ENCODE results near the gene CBR1. TPM values are rescaled to one million over a fixed set of nuclear protein-coding genes. Genes with fewer than 3 reads are reported as not detected.
A peak's percentile ranks its signal among the peaks of the same experiment; 100 is the strongest.

The CBR1 gene
- total and polyA plus RNA-seq, 4 donors = 43.1 to 99.3 (median 77.9) TPM

DNA sequence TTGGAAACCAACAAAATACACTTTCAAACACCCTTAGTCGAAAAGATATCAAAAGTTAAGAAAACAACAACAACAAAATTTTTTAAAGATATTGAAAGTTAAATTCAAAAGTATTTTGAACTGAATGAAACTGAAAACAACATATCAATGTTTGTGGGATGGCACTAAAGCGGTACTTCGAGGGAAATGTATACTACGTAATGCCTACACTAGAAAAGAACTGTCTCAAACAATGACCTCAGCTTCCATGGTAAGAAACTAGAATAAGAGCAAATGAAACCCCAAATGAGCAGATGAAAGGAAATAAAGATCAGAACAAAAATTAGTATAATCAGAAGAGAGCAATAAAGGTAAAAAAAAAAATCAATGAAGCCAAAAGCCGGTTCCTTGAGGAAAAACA is 6.1 kb downstream of the CBR1 start:
- no peak overlapping the region for H3K4me3 ChIP-seq (ENCODE audit: low read depth, low read length)
- no peak overlapping the region for H3K27ac ChIP-seq (ENCODE audit: low read depth, low read length)
- DNase-seq (ENCODE audit: low read depth in 4 of 6, low spot score in 6 of 6) = no peak
- H3K9me3 ChIP-seq (ENCODE audit: control insufficient read depth, insufficient read depth, low read length) = peaks cover 2% of the 10 kb centered on the region
- WGBS (ENCODE audit: insufficient coverage) = no CpG with 5 or more reads among the region's 5 CpGs
- no peaks in the 10 kb centered on the region for H3K27me3 ChIP-seq (ENCODE audit: control insufficient read depth, insufficient read depth, low read length)
- H3K36me3 ChIP-seq (ENCODE audit: control insufficient read depth, insufficient read depth, low read length) = peaks cover 15% of the 10 kb centered on the region
- H3K4me1 ChIP-seq (ENCODE audit: control insufficient read depth, insufficient read depth, low read length) = peaks cover 15% of the 10 kb centered on the region

DNA sequence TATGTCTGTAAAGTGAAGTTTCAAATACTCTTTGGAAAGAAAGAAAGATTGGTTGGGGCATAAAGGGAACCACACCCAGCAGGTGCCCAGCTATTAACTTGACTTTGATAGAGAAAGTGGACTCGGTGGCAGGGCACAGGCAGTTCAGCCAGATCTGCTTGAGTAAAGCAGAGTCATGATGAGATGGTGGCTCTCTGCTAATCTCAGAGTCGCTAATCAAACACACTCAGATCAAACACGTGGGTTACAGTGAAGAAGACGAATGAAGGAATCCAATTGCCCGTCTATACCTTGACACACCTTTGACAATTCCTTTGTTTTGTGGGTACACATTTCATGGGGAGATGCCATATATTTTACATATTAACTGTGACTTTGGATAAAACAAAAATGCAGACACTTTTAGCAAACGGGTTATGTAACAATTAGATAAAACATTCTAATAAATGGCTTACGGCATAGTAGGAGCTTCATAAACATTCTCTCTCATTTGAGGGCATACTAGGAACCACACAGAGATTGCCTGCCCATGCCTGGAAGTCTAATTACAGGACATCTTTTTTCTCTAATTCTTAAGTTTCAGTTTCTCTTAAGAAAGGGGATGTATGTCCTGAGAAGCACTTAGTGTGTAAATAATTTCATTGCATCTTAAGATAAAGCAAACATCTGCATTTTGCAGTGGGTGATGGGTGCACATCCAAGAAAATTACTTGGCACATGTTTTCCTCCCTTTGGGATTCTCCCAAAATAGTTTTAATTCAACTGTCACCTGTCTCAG is 7.2 kb downstream of the CBR1 start:
- no peak overlapping the region for H3K27ac ChIP-seq (ENCODE audit: low read depth, low read length)
- H3K27me3 ChIP-seq (ENCODE audit: control insufficient read depth, insufficient read depth, low read length) = no peaks in the 10 kb centered on the region
- WGBS (ENCODE audit: insufficient coverage) = 78% methylated on average over 1 of the region's 7 CpGs
- no peak for DNase-seq (ENCODE audit: low read depth in 4 of 6, low spot score in 6 of 6)
- H3K4me3 ChIP-seq (ENCODE audit: low read depth, low read length) = no peak overlapping the region
- H3K36me3 ChIP-seq (ENCODE audit: control insufficient read depth, insufficient read depth, low read length) = peaks cover 7% of the 10 kb centered on the region
- no peaks in the 10 kb centered on the region for H3K9me3 ChIP-seq (ENCODE audit: control insufficient read depth, insufficient read depth, low read length)
- peaks cover 9% of the 10 kb centered on the region for H3K4me1 ChIP-seq (ENCODE audit: control insufficient read depth, insufficient read depth, low read length)

DNA sequence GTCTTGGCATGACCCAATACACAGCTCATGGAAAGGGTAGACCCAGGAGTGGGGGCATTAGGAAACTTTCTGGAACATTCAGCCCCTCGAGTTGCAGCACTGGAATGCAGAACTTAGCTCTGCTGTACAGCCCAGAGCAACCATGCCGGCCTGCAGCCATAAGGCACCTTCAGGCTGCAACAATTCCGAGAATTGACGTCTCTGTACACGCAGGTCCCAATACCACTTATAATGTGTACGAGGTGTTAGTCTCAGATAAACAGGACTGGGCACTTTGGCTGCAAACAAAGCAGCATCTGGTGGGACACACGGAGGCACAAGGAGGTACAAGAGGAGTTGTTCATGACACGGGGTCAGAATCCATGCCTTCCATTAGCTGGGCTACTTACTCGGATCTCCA is 7.9 kb downstream of the CBR1 start:
- WGBS (ENCODE audit: insufficient coverage) = 86% methylated on average over 6 of the region's 9 CpGs
- H3K27ac ChIP-seq (ENCODE audit: low read depth, low read length) = no peak overlapping the region
- H3K4me3 ChIP-seq (ENCODE audit: low read depth, low read length) = no peak overlapping the region
- peaks cover 3% of the 10 kb centered on the region for H3K4me1 ChIP-seq (ENCODE audit: control insufficient read depth, insufficient read depth, low read length)
- DNase-seq (ENCODE audit: low read depth in 4 of 6, low spot score in 6 of 6) = no peak
- no peaks in the 10 kb centered on the region for H3K27me3 ChIP-seq (ENCODE audit: control insufficient read depth, insufficient read depth, low read length)
- peaks cover under 1% of the 10 kb centered on the region for H3K36me3 ChIP-seq (ENCODE audit: control insufficient read depth, insufficient read depth, low read length)
- H3K9me3 ChIP-seq (ENCODE audit: control insufficient read depth, insufficient read depth, low read length) = no peaks in the 10 kb centered on the region

DNA sequence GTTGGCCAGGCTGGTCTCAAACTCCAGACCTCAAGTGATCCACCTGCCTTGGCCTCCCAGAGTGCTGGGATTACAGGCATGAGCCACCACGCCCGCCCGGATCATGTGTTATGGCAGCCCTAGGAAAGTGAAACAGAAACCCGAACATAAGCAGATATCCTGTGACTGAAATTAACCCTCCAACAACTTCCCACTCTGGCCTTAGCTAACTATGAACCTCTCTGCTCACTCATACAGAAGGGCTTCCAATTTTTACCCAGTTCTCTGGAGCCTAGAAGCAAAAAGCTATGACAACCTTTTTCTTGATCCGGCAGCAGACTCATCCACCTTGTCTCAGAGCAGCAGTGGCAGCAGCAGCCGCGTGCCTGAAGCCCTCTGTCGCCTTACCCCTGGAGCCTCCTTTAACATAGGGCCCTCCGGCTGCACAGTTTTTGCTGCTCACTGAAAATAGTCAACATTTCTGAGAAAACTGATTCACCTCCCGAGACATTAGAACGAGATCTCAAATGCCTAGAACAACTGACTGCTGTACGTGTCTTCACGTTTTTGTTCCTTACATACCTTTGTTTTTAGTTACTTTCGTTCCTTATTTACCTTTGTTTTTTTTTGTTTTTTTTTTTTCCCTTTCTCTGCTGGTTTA is 9.3 kb downstream of the CBR1 start:
- Histone ChIP-seq H3K27ac (ENCODE audit: low read depth, low read length) (no peak overlapping the region), H3K4me3 (ENCODE audit: low read depth, low read length) (no peak overlapping the region), H3K36me3 (ENCODE audit: control insufficient read depth, insufficient read depth, low read length) (no peaks in the 10 kb centered on the region), H3K27me3 (ENCODE audit: control insufficient read depth, insufficient read depth, low read length) (no peaks in the 10 kb centered on the region), H3K9me3 (ENCODE audit: control insufficient read depth, insufficient read depth, low read length) (no peaks in the 10 kb centered on the region), H3K4me1 (ENCODE audit: control insufficient read depth, insufficient read depth, low read length) (peaks cover 2% of the 10 kb centered on the region)
- WGBS (ENCODE audit: insufficient coverage) = 90% methylated on average over 10 of the region's 14 CpGs
- no peak for DNase-seq (ENCODE audit: low read depth in 4 of 6, low spot score in 6 of 6)

DNA sequence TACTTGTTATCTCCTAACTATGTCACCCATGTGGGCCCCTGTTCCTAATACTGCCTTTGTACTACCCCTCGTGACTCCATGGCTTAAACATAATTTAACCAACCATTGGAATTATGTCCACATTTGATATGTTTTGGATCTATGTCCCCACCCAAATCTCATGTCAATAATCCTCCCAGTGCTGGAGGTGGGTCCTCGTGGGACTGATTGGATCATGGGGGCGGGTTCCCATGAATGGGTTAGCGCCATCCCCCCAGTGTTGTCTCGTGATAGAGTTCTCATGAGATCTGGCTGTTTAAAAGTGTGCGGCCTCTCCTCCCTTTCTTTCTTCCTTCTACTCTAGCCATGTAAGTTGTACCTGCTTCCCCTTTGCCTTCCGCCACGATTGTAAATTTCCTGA is 9.8 kb downstream of the CBR1 start:
- Histone ChIP-seq H3K4me3 (ENCODE audit: low read depth, low read length) (no peak overlapping the region), H3K36me3 (ENCODE audit: control insufficient read depth, insufficient read depth, low read length) (no peaks in the 10 kb centered on the region), H3K27me3 (ENCODE audit: control insufficient read depth, insufficient read depth, low read length) (no peaks in the 10 kb centered on the region), H3K4me1 (ENCODE audit: control insufficient read depth, insufficient read depth, low read length) (peaks cover 2% of the 10 kb centered on the region), H3K27ac (ENCODE audit: low read depth, low read length) (no peak overlapping the region), H3K9me3 (ENCODE audit: control insufficient read depth, insufficient read depth, low read length) (no peaks in the 10 kb centered on the region)
- DNase-seq (ENCODE audit: low read depth in 4 of 6, low spot score in 6 of 6) = no peak
- WGBS (ENCODE audit: insufficient coverage) = 74% methylated on average over 3 of the region's 8 CpGs

DNA sequence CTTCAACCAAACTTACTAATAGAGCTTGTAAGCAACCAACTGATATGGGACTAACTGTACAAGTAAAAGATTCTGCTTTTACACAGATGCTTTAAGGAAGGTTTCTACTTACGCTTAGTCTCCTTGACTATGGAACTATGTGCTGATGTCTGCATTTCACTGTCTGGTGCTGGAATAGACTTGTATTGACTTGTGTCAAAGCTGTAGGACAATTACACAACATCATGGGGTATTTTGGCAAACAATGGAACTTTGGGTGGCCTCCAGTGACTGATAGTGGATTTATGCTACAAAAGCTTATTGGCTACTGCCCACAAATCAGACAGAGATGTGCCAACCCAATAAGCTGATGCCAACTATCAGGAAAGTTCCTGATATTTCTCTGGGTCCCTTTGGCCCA is 10.6 kb downstream of the CBR1 start:
- Histone ChIP-seq H3K36me3 (ENCODE audit: control insufficient read depth, insufficient read depth, low read length) (no peaks in the 10 kb centered on the region), H3K4me3 (ENCODE audit: low read depth, low read length) (no peak overlapping the region), H3K9me3 (ENCODE audit: control insufficient read depth, insufficient read depth, low read length) (no peaks in the 10 kb centered on the region), H3K27ac (ENCODE audit: low read depth, low read length) (no peak overlapping the region), H3K4me1 (ENCODE audit: control insufficient read depth, insufficient read depth, low read length) (peaks cover 2% of the 10 kb centered on the region), H3K27me3 (ENCODE audit: control insufficient read depth, insufficient read depth, low read length) (no peaks in the 10 kb centered on the region)
- WGBS (ENCODE audit: insufficient coverage) = 100% methylated on average over 1 of the region's 1 CpG
- no peak for DNase-seq (ENCODE audit: low read depth in 4 of 6, low spot score in 6 of 6)

DNA sequence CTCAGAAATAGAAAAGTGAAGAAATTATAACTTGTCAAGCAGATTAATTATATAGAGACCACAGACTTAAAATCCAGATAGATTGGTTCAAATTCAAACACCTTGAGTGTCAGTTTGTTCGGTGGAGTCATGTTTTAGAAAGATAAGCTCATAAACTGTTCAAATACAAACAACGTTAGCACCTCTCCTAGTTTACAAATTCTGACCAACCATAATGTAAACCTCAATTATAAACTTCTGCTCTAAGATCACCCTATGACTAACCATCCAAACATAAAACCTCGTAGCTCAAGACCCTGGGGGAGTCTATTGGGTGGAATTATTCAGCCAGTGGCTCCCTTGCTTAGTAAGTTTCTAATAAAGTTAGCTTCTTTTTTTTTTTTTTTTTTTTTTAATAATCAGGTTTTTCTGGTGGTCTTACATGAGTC is 12.4 kb downstream of the CBR1 start:
- Histone ChIP-seq H3K36me3 (ENCODE audit: control insufficient read depth, insufficient read depth, low read length) (no peaks in the 10 kb centered on the region), H3K9me3 (ENCODE audit: control insufficient read depth, insufficient read depth, low read length) (no peaks in the 10 kb centered on the region), H3K4me1 (ENCODE audit: control insufficient read depth, insufficient read depth, low read length) (peaks cover 1% of the 10 kb centered on the region), H3K27ac (ENCODE audit: low read depth, low read length) (no peak overlapping the region), H3K27me3 (ENCODE audit: control insufficient read depth, insufficient read depth, low read length) (no peaks in the 10 kb centered on the region), H3K4me3 (ENCODE audit: low read depth, low read length) (no peak overlapping the region)
- no CpG with 5 or more reads among the region's 3 CpGs for WGBS (ENCODE audit: insufficient coverage)
- DNase-seq (ENCODE audit: low read depth in 4 of 6, low spot score in 6 of 6) = no peak

DNA sequence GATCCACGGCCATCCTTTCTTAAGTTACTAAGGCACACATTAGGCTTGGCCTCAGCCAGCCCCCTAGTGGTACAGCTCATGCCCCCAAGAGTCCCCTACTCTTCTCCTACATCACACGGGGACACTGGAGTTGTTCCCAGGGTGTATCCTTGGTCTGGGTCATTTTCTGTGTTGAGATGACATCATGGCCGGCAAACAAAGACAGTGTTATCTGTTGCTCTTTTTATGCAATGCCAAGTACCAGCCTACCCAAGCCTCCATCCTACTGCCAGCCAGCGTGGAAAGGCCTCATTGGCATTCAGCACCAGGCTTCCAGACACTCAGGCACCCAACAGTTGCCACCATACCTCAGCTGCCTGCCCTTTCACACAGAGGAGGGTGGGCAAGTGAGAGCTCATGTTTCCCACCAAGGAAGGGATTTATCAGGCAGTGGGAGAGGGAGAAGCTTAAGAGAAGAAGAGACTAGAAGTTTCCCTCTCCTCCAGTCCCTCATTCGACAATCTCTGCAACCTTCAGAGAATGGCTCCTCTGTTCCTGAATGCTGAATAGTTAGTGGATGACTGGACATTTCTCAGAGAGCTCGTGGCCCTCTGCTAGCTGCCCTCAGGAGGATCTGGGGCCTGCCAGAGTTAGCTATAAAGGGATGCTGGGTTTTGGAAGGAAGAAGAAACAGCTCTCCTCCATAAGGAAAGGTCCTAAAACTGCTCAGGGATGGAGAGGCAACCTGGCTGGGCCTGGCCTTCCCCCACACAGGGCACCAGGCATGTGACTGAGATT is 17.7 kb downstream of the CBR1 start:
- Histone ChIP-seq H3K9me3 (ENCODE audit: control insufficient read depth, insufficient read depth, low read length) (no peaks in the 10 kb centered on the region), H3K4me3 (ENCODE audit: low read depth, low read length) (no peak overlapping the region), H3K27ac (ENCODE audit: low read depth, low read length) (peak overlapping the region; percentile 75), H3K36me3 (ENCODE audit: control insufficient read depth, insufficient read depth, low read length) (no peaks in the 10 kb centered on the region), H3K4me1 (ENCODE audit: control insufficient read depth, insufficient read depth, low read length) (peaks cover 10% of the 10 kb centered on the region), H3K27me3 (ENCODE audit: control insufficient read depth, insufficient read depth, low read length) (no peaks in the 10 kb centered on the region)
- 47% methylated on average over 3 of the region's 6 CpGs for WGBS (ENCODE audit: insufficient coverage)
- peak in 4 of 6 donors; percentile 64 to 87 (median 79) for DNase-seq (ENCODE audit: low read depth in 4 of 6, low spot score in 6 of 6)

DNA sequence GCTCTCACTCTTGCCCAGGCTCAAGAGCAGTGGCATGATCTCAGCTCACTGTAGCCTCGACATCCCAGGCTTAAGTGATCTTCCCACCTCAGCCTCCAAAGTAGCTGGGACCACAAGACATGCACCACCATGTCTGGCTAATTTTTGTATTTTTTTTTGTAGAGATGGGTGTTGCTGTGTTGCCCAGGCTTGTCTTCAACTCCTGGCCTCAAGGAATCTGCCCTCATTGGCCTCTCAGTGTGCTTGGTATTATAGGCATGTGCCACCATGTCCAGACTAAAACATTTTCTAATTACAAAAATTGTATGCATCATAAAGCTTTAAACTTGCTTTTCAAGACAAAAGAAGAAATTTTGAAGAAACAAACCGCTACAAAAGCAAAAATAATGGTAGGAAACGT is 20.1 kb downstream of the CBR1 start:
- Histone ChIP-seq H3K4me1 (ENCODE audit: control insufficient read depth, insufficient read depth, low read length) (peaks cover 10% of the 10 kb centered on the region), H3K27ac (ENCODE audit: low read depth, low read length) (no peak overlapping the region), H3K36me3 (ENCODE audit: control insufficient read depth, insufficient read depth, low read length) (no peaks in the 10 kb centered on the region), H3K27me3 (ENCODE audit: control insufficient read depth, insufficient read depth, low read length) (no peaks in the 10 kb centered on the region), H3K4me3 (ENCODE audit: low read depth, low read length) (no peak overlapping the region), H3K9me3 (ENCODE audit: control insufficient read depth, insufficient read depth, low read length) (no peaks in the 10 kb centered on the region)
- WGBS (ENCODE audit: insufficient coverage) = no CpG with 5 or more reads among the region's 3 CpGs
- no peak for DNase-seq (ENCODE audit: low read depth in 4 of 6, low spot score in 6 of 6)

Data from spinal cord (tissue), 10 donors.